ENCODE measurements around the gene ARHGAP19.

GRCh38 chr10:97207131-97207530 lies 85.3 kb downstream of the ARHGAP19 start:
- no peak for TF ChIP-seq CTCF (IDR thresholded peaks at IDR 0.05; ENCODE audit: low read length)
- TF ChIP-seq EZH2 (optimal IDR thresholded peaks at IDR 0.05; ENCODE audit: low read depth, low read length), result no peak
